NB4 (cell line): ENCODE data around the gene GHDC.

Experiments
- POLR2A ChIP-seq: IDR thresholded peaks from 2 replicates; pipeline ENCODE4 v1.6.1; 2011; ENCODE audit warnings: mild to moderate bottlenecking; ENCODE audit not compliant: insufficient read length; ENCODE audit errors: extremely low read depth
- TF ChIP-seq, protein P1 (sequence below): IDR thresholded peaks from one replicate; pipeline ENCODE4 v1.5.1; 2012; ENCODE audit warnings: low read depth, low read length

DNA sequence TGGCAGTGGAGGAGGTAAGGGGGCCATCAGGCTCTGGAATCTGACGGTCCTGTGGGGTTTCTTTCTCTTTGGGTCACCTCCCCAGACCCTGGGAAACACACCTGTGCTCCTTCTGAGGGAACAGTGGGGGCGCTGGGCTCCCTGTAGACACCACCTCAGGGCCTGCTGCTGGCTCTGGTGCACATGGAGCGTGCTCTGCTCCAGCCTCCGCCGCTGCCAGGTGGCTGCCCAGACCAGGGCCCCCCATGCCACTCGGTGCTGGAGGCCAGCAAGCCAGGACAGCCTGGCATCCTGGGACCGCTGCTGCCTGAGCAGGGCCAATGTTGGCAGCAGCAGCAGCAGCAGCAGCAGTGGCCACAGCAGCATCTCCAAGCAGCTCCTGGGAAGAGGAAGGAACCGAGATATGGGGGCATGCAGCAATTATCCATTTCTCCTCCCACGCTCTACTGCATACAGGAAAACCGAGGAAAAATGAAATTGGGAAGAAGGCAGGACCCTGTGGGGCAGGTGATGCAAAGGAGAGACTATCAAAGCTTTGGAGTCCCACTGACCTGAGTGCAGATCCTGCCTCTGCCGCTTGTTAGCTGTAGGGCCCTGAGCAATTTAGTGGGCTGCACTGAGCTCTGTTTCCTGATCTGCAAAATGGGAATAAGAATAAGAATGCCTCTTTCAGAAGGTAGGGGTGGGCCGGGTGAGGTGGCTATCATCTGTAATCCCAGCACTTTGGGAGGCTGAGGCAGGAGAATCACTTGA, 902 bp downstream of the GHDC start:
- TF ChIP-seq, protein P1, sequence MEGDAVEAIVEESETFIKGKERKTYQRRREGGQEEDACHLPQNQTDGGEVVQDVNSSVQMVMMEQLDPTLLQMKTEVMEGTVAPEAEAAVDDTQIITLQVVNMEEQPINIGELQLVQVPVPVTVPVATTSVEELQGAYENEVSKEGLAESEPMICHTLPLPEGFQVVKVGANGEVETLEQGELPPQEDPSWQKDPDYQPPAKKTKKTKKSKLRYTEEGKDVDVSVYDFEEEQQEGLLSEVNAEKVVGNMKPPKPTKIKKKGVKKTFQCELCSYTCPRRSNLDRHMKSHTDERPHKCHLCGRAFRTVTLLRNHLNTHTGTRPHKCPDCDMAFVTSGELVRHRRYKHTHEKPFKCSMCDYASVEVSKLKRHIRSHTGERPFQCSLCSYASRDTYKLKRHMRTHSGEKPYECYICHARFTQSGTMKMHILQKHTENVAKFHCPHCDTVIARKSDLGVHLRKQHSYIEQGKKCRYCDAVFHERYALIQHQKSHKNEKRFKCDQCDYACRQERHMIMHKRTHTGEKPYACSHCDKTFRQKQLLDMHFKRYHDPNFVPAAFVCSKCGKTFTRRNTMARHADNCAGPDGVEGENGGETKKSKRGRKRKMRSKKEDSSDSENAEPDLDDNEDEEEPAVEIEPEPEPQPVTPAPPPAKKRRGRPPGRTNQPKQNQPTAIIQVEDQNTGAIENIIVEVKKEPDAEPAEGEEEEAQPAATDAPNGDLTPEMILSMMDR: no peak
- TF ChIP-seq POLR2A: no peak
